NCI-H2196 (cell line): ENCODE data around the gene ZC3H11A.
A peak's percentile ranks its signal among the peaks of the same experiment; 100 is the strongest.
"Not testable (repeated sequence)": the region's sequence is repeated elsewhere in the genome, so short reads cannot be mapped to it uniquely, and the experiment has no call there.

ENCODE experiments used
- DNase-seq: peaks from one replicate; lab custom pipeline; 2025; ENCODE audit not compliant: unreplicated experiment; lab: John Stamatoyannopoulos, UW

Gene ZC3H11A

DNA sequence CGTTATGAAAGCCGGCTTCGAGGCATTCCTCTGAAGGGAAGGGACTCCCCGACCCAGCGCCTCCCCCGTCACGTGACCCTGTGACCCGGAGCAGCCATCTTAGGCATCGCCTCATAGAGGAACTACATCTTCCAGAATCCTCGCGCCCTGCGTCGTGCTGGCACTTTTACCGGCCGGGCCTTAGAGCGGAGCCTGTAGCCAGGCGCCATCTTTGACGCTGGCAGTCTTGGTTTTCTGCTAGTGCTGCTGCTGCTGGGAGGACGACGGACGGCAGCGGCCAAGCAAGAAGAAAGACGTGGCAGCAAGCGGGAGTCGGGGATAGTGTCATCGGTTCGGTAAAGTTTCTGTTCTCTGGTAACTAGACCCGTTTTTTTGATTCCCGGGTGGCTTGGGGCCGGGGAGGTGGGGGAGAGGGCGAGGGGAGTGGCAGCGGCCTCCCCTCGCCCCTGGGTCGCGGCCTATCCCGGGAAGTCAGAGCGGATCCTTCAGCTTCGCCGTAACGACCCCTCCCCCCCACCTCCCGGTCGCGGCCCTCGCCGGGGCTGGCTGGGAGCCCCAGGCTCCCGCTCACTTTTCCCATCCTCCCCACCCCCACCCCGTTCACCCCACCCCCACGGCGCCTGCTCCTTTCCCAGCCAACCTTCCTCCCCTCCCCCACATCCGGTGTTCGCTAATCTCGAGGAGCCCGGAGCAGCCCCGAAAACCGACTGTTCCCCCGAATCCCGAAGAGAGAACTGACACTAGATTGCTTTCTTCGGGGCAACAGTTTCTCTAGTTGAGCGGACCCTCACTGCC is at the start of gene ZC3H11A, which contains the start of gene ZBED6:
ZC3H11A (plus strand) TSS at position 183 of the 795 bp plus-strand sequence. CDS start 21,448 bp downstream, outside the sequence.
ZBED6 (plus strand) TSS at position 183 of the 795 bp plus-strand sequence. CDS start 1,900 bp downstream, outside the sequence.
- DNase-seq: peak; percentile 98

DNA sequence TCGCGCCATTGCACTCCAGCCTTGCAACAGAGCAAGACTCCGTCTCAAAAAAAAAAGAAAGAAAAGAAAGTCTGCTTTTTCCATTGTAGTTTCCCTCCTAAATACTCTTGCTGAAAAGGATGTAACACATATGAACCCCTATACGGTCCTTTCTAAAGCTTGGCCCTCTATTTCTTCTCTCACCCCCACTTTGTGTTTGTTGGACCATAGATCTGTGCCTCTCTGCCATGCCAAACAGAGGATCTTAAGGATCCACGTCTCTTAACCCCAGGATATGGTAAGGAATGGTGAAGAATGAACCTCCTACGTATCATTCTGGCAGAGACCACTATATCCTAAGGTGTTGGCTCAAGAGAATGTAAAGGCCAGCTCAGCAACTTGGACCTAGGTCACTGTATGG is 49.1 kb upstream of the ZC3H11A start:
- DNase-seq: no peak

DNA sequence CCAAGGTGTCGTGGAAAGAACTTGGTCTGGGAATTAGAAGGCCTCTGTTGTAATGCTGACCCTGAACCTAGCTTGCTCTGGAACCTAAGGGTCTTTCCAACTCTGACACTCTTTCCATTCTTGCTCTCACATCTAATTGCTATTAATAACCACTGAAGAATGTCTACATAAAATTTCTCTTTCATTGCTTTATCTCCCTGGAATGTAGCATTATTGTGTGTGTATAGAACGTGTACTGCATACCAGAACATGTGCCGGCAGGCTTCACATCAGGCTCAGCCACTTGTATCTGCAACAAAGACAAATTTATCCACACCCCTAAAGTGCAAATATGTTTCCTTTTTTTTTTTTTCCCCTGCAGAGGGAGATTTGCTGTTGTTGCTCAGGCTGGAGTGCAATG is 44.4 kb upstream of the ZC3H11A start:
- no peak for DNase-seq

DNA sequence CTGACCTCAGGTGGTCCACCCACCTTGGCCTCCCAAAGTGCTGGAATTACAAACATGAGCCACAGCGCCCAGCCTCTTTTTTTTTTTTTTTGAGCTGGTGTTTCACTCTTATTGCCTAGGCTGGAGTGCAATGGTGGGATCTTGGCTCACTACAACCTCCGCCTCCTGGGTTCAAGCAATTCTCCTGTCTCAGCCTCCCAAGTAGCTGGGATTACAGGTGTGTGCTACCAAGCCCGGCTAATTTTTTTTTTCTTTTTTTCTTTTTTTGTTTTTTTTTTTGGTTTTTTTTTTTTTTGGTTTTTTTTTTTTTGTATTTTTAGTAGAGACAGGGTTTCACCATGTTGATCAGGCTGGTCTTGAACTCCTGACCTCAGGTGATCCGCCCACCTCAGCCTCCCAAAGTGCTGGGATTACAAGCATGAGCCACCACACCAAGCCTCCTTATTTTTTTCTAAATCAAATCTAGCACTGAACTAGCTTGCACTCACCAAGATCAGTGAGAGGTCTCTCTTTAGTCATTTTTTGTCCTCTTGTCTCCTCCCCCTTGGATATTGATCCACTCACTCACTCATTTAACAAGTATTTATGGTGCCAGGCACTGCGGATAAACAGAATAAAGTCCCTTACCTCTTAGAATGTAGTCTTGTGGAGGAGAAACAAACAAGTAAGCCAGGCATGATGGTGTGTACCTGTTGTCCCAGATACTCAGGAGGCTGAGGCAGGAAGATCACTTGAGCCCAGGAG is 43.6 kb upstream of the ZC3H11A start:
- not testable (repeated sequence) for DNase-seq

DNA sequence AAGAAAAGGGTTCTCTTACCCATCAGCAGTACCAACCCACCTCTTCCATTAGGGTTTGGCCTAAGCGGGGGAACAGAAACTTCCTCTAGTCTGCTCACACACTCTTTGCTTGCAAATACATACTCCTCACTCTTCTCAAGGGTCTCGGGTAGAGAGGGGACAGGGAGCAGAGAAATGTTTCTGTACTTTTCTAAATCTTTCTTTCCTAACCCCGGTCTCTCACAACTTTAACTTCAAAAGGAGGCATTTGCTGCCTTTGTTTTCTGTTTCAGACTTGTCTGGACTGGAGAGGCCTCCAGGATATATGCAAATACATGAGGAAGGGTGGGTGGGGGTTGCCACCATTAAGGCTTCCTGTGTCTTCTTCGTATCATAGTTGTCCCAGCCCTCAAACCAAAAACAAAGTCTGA is 41.0 kb upstream of the ZC3H11A start:
- no peak for DNase-seq

DNA sequence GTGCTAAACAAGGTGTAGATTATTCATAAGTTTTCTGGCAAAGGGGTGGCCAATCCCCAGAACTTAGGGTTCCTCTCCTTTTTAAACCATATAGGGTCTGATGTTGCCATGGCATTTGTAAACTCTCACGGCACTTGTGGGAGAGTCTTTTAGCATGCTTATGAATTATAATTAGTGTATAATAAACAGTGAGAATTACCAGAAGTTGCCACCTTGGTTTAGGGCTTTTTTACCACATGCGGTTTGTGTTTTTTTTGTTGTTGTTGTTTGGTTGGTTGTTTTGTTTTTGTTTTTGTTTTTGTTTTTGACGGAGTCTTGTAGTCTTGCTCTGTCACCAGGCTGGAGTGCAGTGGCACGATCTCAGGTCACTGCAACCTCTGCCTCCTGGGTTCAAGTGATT is 39.4 kb upstream of the ZC3H11A start:
- DNase-seq: no peak

DNA sequence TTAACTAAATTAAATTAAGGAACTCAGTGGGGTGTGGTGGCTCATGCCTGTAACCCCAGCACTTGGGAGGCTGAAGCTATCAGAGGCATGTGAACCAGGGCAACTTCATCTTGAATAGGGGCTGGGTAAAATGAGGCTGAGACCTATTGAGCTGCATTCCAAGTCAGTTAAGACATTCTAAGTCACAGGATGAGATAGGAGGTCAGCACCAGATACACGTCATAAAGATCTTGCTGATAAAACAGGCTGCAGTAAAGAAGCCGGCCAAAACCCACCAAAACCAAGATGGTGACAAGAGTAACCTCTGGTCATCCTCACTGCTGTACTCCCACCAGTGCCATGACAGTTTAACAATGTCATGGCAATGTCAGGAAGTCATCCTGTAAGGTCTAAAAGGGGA is 36.7 kb upstream of the ZC3H11A start:
- not testable (repeated sequence) for DNase-seq

DNA sequence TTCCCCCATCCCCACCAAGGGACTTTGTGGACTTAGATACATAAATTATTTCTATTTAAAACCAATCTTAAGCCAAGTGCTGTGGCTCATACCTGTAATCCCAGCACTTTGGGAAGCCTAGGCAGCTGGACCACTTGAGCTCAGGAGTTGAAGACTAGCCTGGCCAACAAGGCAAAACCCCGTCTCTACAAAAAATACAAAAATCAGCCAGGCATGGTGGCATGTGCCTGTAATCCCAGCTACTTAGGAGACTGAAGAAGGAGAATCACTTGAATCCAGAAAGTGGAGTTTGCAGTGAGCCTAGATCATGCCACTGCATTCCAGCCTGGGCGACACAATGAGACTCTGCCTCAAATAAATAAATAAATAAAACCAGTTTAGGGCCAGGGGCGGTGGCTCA is 34.9 kb upstream of the ZC3H11A start:
- DNase-seq: no peak

DNA sequence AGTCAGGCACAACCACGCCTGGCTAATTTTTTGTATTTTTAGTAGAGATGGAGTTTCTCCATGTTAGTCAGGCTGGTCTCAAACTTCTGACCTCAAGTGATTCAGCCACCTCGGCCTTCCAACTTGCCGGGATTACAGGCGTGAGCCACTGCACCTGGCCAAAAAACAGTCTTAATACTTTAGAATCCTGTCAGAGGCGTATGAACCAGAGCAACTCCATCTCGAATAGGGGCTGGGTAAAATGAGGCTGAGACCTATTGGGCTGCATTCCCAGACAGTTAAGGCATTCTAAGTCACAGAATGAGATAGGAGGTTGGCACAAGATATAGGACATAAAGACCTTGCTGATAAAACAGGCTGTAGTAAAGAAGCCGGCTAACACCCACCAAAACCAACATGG is 33.5 kb upstream of the ZC3H11A start:
- not testable (repeated sequence) for DNase-seq

DNA sequence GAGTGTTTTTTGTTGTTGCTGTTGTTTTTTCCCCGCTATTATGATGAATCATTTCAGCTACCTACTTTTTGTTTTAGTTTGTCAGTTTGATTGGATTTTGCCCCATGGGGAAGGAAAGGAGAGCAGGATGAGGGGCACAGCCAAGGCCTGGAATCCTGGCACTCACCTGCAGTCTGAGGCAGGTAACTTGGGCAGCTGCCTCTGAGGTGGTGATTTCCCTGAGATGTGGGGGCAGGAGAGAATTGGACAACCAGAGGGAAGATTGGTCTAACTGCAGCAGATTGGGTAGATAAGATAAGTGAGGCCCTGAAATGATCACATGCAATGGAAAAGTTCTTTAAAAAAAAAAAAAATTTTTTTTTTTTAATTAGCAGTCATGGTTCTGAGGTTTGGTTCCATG is 31.9 kb upstream of the ZC3H11A start:
- DNase-seq: no peak

DNA sequence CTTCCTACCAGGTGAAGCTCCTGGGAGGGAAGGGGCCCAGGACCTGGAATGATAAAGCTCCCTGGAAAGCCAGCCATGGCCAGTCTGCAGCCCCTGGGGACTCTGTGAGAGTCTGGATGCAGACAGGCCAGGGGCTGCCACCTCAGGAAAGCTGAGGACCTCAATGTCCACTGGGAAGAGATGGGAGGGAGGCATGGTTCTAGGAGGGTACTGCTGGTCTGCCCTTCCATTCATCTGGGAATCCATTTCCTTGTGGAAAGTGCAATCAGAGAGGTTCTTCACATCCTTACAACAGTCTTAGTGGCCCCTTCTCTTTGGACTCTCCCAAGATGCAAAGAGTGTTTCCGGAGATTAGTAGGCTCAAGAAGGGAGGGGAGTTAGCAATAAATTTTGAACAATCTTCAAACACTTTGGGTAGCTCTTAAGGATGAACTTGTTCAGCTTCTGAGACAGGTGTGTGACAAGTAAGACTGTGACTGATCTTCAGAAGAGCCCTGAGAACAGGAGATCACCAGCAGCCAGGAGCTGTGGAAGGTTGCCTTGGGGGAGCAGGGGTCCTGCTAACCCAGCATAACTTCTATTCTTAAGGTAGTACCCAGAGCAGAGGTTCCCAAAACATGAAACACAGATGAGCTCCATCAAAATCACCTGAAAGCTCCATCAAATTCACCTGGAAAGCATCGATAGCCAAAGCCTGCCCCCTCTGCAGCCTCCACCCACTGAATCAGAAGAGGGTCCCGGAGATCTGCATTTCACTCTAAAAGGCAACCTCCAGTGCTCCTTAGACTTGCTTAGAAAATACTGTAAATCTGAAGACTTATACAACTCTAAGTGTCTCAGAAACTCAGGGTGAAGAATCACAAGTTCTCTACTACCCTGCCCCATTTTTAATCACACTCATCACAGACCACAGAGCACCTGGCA is 31.1 kb upstream of the ZC3H11A start:
- DNase-seq: no peak

DNA sequence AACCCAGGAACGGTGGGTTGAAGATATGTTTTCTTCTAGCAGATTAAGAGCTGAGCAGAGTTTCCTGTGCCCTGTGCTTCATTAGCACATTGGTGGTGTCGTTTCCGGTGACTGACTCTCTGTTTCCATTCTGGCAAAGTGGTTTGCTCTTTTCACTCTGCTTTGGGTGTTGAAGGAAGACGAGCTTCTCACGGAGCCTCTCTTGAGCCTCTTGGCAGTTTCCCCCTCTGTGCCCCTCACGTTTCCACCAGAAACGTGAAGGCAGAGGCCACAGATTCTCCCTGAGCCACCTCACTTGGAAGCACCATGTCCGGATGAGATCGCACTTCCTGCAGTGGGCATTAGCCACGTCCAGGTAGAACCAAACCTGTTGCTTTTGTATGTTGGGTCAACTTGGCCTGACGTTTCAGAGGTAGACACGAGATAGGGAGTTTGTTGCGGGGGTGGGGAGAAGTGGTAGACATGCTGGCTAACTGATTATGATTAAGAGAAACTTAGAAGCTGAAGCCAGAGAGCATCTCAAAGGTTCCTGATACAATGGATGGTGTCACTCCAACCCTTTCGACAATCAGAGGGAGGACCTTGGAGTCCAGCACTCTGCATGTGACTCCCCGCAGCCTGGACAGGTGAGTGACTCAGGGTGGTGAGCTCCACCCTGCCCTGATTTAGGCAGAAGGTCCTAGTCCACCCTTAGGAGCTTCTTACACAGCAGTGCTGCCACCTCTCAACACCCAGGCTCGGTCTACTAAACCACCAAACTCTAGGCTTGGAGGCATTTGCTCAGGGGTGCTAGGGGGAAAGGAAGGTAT is 30.2 kb upstream of the ZC3H11A start, which contains the start of gene LAX1:
LAX1 (plus strand) TSS at position 155 of the 809 bp plus-strand sequence; CDS start at position 538, 383 bp downstream.
- DNase-seq: no peak

DNA sequence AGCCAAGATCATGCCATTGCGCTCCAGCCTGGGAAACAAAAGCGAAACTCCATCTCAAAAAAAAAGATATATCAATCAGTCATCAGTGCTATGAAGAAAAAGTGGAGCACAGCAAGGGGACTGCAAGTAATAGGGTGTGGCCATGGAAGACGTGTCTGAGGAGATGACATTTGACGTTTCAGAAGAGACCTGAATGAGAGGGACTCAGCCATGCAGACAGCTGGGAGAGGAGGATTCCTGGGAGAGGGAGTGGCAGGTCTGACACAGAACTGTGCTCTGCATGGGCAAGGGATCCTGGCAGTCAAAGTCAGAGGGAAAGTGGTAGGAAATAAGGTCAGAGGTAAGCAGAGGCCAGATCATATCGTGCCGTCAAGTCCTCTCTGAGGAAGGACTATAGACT is 27.2 kb upstream of the ZC3H11A start:
- DNase-seq: no peak

DNA sequence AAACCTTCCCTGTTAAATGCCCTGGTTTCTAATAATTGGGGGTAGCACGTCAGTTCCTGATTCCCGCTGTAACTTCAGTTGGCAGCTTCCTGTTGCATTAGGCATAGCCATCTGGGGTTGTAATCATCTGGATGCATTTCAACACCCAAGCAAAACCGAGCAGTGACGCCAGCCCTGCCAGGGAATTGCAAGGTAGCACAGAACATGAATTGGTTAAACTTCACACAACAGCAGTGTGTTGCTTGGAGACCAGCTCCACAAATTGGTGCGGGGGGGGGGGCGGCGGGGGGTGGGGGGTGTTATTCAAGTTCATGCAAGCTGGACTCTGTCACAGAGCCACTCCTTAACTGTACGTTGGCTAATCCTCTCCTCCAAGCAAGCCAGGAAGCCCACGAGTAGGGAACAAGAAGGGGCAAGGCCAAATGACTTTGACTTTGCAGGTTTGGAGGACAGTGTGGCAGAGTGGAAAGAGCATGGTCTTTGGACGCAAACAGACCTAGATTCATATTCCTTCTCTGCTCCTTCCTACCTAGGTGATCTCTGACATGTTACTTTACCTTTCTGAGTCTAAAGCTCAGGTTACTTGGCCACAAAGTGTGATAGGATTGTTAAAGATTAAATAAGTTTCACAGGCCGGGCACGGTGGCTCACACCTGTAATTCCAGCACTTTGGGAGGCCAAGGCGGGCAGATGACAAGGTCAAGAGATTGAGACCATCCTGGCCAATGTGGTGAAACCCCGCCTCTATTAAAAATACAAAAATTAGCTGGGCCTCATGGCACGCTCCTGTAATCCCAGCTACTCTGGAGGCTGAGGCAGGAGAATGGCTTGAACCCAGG is 25.7 kb upstream of the ZC3H11A start:
- DNase-seq: peak; percentile 86

DNA sequence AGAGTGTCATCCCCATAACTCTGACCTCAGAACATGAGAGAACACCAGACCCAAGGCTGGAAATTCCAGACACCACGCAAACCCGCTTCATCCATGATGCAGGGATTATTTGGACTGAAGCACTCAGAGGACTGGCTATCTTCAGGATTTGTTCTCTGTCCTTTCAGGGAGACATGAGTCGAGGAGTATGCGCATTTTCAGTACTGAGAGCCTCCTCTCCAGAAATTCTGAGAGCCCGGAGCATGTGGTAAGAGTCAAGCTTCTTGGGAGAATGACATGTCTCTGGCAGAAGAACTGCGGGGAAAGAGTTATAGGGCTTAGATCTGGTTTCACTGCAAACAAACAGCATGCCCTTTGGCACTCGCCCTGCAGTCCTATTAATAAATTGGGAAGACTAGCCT is 23.5 kb upstream of the ZC3H11A start:
- DNase-seq: no peak

DNA sequence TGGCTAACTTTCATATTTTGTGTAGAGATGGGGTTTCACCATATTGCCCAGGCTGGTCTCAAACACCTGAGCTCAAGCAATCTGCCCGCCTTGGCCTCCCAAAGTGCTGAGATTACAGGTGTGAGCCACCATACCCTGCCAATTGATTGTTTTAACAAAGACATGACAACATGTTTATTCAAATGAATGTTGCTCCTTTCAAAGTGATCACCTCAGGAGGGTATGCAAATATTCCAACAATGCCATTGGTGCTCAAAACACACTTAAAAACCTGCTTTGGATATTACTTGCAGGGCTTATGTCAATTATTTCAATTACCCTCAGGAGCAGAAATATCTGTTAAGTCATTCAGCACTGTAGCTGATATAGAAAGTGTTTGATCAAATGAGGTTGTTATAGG is 22.6 kb upstream of the ZC3H11A start:
- no peak for DNase-seq

DNA sequence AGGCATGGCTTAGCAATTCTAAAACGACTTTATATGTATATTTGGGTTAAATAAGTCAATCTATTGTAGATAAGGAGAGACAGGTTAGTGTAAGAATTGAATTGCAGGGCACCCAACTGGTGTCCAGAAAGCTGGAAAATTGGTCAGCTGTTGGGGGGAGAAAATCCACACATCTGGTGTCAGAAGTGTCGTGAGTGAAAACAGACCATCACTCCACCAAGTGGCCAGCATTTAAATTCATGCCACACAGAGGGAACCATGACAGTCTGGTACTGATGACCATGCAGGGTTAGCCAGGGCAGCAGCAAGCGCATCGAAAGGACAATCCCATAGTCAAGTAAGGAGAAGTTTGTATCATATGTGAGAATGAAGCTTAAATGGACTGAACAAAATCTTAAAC is 18.8 kb upstream of the ZC3H11A start:
- no peak for DNase-seq

DNA sequence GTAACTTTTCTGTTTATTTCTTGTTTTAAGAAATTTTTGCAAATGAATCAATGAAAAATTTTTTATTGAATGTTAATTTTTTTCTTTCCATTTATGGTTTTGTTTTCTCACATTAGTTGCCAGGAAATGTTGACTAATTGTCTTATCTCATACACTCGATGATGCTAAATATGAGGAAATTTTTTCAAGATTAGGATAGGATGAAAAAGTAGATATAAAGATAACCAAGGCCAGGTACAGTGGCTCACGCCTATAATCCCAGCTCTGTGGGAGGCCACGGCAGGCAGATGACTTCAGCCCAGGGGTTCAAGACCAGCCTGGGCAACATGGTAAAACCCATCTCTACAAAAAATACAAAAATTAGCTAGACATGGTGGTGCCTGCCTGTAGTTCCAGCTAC is 17.8 kb upstream of the ZC3H11A start:
- no peak for DNase-seq

DNA sequence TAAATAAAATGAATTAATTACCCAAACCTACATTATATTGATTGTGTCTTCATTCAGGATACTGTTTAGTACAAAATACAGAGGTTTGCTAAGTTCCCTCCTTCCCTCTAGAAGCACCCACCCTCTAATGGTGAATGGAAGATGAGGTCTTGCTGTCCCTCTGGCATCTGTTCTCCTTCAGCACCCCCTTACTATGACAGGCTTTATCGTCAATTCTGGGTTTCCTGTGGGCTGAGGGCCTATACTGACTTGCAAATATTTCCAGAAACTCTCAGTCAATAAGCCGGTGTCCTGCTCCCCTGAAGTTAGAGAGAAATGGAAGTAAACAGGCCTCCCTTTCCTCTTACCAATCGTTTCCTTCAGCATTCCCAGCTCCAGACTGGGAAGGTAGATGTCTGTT is 17.3 kb upstream of the ZC3H11A start:
- DNase-seq: no peak
